BE2C (cell line): ENCODE data around the gene SYT1.
A peak's percentile ranks its signal among the peaks of the same experiment; 100 is the strongest.
"Not testable (repeated sequence)": the region's sequence is repeated elsewhere in the genome, so short reads cannot be mapped to it uniquely, and the experiment has no call there.

Experiments
- DNase-seq: peaks from one replicate; pipeline ENCODE4 v3.0.0-alpha.2; 2020
- H3K27me3 ChIP-seq: fragments of 250-450 bp; sonication (Bioruptor Pico); 2 replicates; pipeline ENCODE4 v1.5.1; 2020; ENCODE audit warnings: mild to moderate bottlenecking
- H3K36me3 ChIP-seq: fragments of 250-450 bp; sonication (Bioruptor Pico); 2 replicates; pipeline ENCODE4 v1.5.1; 2020; ENCODE audit warnings: mild to moderate bottlenecking
- H3K4me1 ChIP-seq: fragments of 250-450 bp; sonication (Bioruptor Pico); 2 replicates; pipeline ENCODE4 v1.5.1; 2020
- H3K4me3 ChIP-seq: 2 replicates; pipeline ENCODE4 v1.5.1; 2011; ENCODE audit warnings: low read depth, low read length
- H3K9me3 ChIP-seq: fragments of 250-450 bp; sonication (Bioruptor Pico); 2 replicates; pipeline ENCODE4 v1.5.1; 2020
- TF ChIP-seq, protein P1 (sequence below): IDR thresholded peaks from 2 replicates; pipeline ENCODE4 v1.5.1; 2012; ENCODE audit warnings: mild to moderate bottlenecking, low read depth, low read length

SYT1 gene

GRCh38 chr12:79021021-79021420 is 156.4 kb downstream of the SYT1 start:
- DNase-seq, result no peak
- no peaks in the 10 kb centered on the region for H3K27me3 ChIP-seq
- H3K36me3 ChIP-seq, result peaks cover 21% of the 10 kb centered on the region
- TF ChIP-seq, protein P1, sequence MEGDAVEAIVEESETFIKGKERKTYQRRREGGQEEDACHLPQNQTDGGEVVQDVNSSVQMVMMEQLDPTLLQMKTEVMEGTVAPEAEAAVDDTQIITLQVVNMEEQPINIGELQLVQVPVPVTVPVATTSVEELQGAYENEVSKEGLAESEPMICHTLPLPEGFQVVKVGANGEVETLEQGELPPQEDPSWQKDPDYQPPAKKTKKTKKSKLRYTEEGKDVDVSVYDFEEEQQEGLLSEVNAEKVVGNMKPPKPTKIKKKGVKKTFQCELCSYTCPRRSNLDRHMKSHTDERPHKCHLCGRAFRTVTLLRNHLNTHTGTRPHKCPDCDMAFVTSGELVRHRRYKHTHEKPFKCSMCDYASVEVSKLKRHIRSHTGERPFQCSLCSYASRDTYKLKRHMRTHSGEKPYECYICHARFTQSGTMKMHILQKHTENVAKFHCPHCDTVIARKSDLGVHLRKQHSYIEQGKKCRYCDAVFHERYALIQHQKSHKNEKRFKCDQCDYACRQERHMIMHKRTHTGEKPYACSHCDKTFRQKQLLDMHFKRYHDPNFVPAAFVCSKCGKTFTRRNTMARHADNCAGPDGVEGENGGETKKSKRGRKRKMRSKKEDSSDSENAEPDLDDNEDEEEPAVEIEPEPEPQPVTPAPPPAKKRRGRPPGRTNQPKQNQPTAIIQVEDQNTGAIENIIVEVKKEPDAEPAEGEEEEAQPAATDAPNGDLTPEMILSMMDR, result no peak
- H3K4me3 ChIP-seq, result no peak overlapping the region
- H3K4me1 ChIP-seq, result peaks cover 39% of the 10 kb centered on the region
- H3K9me3 ChIP-seq, result no peaks in the 10 kb centered on the region

DNA sequence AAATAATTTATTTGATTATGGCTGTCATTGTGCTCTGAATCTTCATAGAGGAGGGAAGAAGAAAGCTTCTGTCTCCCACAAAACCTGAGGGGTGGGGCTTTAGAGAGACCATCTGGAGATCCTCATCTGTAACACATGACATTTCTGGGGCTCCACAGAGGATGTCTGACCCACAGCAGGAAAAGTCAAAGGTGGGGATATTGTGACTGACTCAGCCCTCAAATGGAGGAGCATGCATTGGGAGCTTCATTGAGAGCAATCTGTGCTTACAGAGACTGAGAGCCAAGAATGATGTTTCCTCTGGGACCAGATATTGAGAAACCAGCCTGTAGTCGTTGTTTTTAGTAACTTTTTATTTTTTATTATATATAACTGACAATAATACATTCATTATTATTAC is 158.7 kb downstream of the SYT1 start:
- Histone ChIP-seq H3K36me3 (peaks cover 11% of the 10 kb centered on the region), H3K4me1 (peaks cover 39% of the 10 kb centered on the region), H3K4me3 (no peak overlapping the region), H3K9me3 (no peaks in the 10 kb centered on the region), H3K27me3 (no peaks in the 10 kb centered on the region)
- TF ChIP-seq, protein P1, result no peak
- peak; percentile 39 for DNase-seq

GRCh38 chr12:79023784-79024183 is 159.2 kb downstream of the SYT1 start:
- Histone ChIP-seq H3K9me3 (no peaks in the 10 kb centered on the region), H3K36me3 (peaks cover 11% of the 10 kb centered on the region), H3K4me1 (peaks cover 39% of the 10 kb centered on the region), H3K4me3 (no peak overlapping the region), H3K27me3 (no peaks in the 10 kb centered on the region)
- DNase-seq, result no peak
- TF ChIP-seq, protein P1, result no peak

DNA sequence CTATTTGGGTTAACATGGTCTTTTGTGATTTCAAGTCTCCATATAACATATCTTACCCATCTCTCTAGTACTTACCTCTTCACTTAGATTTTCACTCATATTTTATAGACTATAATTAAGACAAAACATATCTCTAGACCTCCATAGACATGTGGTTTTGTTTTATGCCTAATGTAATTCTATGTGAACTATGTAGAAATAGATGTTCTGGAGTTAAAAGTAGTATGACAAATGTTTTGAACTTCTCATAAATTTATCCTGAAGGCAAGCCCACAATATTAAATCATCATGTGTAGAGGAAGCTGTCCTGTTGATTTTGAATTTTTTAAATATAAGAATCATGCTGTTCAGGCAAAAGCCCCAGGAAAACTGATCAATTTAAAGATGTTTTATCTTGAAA is 169.2 kb downstream of the SYT1 start:
- no peak for DNase-seq
- H3K27me3 ChIP-seq, result no peaks in the 10 kb centered on the region
- no peaks in the 10 kb centered on the region for H3K9me3 ChIP-seq
- peaks cover 52% of the 10 kb centered on the region for H3K36me3 ChIP-seq
- H3K4me1 ChIP-seq, result peaks cover 18% of the 10 kb centered on the region
- H3K4me3 ChIP-seq, result no peak overlapping the region
- TF ChIP-seq, protein P1, result no peak

DNA sequence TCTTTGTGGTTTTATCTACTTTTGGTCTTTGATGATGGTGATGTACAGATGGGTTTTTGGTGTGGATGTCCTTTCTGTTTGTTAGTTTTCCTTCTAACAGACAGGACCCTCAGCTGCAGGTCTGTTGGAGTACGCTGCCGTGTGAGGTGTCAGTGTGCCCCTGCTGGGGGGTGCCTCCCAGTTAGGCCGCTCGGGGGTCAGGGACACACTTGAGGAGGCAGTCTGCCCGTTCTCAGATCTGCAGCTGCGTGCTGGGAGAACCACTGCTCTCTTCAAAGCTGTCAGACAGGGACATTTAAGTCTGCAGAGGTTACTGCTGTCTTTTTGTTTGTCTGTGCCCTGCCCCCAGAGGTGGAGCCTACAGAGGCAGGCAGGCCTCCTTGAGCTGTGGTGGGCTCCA is 180.2 kb downstream of the SYT1 start:
- not testable (repeated sequence) for H3K27me3 ChIP-seq, H3K9me3 ChIP-seq, DNase-seq, H3K4me1 ChIP-seq, H3K4me3 ChIP-seq
- H3K36me3 ChIP-seq, result peaks cover 29% of the 10 kb centered on the region

GRCh38 chr12:79045149-79045703 is 180.7 kb downstream of the SYT1 start:
- peaks cover 34% of the 10 kb centered on the region for H3K36me3 ChIP-seq
- not testable (repeated sequence) for H3K9me3 ChIP-seq, H3K4me1 ChIP-seq, H3K27me3 ChIP-seq, H3K4me3 ChIP-seq, DNase-seq

DNA sequence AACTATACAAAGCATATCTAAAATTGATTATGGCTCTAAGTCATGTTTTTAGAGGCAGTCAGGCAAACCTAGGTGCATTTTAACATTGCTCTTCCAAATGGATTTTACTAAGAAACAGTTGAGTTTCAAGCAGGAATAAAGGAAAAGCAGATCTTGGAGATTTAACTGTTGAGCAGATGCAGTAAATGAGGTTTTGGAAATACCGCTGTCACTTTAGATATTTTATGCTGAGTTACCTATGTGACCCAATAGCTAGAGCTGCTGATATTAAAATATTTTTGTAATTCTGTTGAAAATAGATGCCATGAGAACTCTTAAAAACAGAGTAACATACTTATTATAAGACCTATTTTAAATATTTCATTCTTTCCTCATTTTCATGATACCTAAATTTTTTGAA is 181.4 kb downstream of the SYT1 start:
- no peak for DNase-seq
- no peaks in the 10 kb centered on the region for H3K27me3 ChIP-seq
- H3K4me1 ChIP-seq, result no peaks in the 10 kb centered on the region
- TF ChIP-seq, protein P1, result no peak
- peaks cover 41% of the 10 kb centered on the region for H3K36me3 ChIP-seq
- H3K4me3 ChIP-seq, result no peak overlapping the region
- H3K9me3 ChIP-seq, result no peaks in the 10 kb centered on the region
